H9 (cell line): Measurements from ENCODE around the gene SUMO4. TPM values are rescaled to one million over a fixed set of nuclear protein-coding genes. Genes with fewer than 3 reads are reported as not detected.

ENCODE experiments used
- DNase-seq: peaks from one replicate; pipeline ENCODE4 v3.0.0-alpha.2; 2017
- H2AFZ ChIP-seq: one replicate; pipeline ENCODE4 v1.6.1; 2013; ENCODE audit warnings: mild to moderate bottlenecking, low read length, control low read depth, moderate library complexity
- H2AK5ac ChIP-seq: 2 replicates; pipeline ENCODE4 v1.6.1; 2013; ENCODE audit warnings: low read length, control low read depth, mixed read lengths; ENCODE audit not compliant: insufficient read length
- H2BK120ac ChIP-seq: one replicate; pipeline ENCODE4 v1.6.1; 2013; ENCODE audit warnings: low read depth, mild to moderate bottlenecking, low read length, control low read depth, inconsistent platforms; ENCODE audit not compliant: poor library complexity, severe bottlenecking
- H2BK12ac ChIP-seq: 2 replicates; pipeline ENCODE4 v1.6.1; 2013; ENCODE audit warnings: low read length, control low read depth, mixed read lengths, low read depth; ENCODE audit not compliant: insufficient read length
- H2BK15ac ChIP-seq: 2 replicates; pipeline ENCODE4 v1.6.1; 2013; ENCODE audit warnings: low read depth, low read length, control low read depth
- H2BK20ac ChIP-seq: one replicate; pipeline ENCODE4 v1.6.1; 2013; ENCODE audit warnings: low read depth, mild to moderate bottlenecking, low read length, control low read depth, inconsistent platforms; ENCODE audit not compliant: poor library complexity, severe bottlenecking
- H2BK5ac ChIP-seq: 2 replicates; pipeline ENCODE4 v1.6.1; 2013; ENCODE audit warnings: low read length, control low read depth, mixed read lengths; ENCODE audit not compliant: insufficient read length
- H3K14ac ChIP-seq: 2 replicates; pipeline ENCODE4 v1.6.1; 2013; ENCODE audit warnings: low read length, control low read depth; ENCODE audit not compliant: insufficient read depth
- H3K18ac ChIP-seq: 2 replicates; pipeline ENCODE4 v1.6.1; 2013; ENCODE audit warnings: low read depth, mild to moderate bottlenecking, mixed read lengths, low read length, control low read depth; ENCODE audit not compliant: insufficient read length
- H3K23ac ChIP-seq: 2 replicates; pipeline ENCODE4 v1.6.1; 2013; ENCODE audit warnings: low read length, control low read depth, mixed read lengths, low read depth; ENCODE audit not compliant: insufficient read length
- H3K23me2 ChIP-seq: 2 replicates; pipeline ENCODE4 v1.6.1; 2013; ENCODE audit warnings: low read depth, mild to moderate bottlenecking, mixed read lengths, low read length, control low read depth; ENCODE audit not compliant: insufficient read length, poor library complexity, severe bottlenecking
- H3K27ac ChIP-seq: 2 replicates; pipeline ENCODE4 v1.5.1; 2013; ENCODE audit warnings: low read length, control low read depth, mixed read lengths, low read depth; ENCODE audit not compliant: insufficient read length
- H3K27me3 ChIP-seq: 2 replicates; pipeline ENCODE4 v1.6.1; 2013; ENCODE audit warnings: low read length, control low read depth, inconsistent platforms; ENCODE audit not compliant: insufficient read depth
- H3K4ac ChIP-seq: 2 replicates; pipeline ENCODE4 v1.6.1; 2013; ENCODE audit warnings: low read depth, mild to moderate bottlenecking, control low read depth, inconsistent platforms, low read length, moderate library complexity
- H3K4me1 ChIP-seq: 2 replicates; pipeline ENCODE4 v1.6.1; 2013; ENCODE audit warnings: low read length, control low read depth, inconsistent platforms; ENCODE audit not compliant: insufficient read depth
- H3K4me2 ChIP-seq: 2 replicates; pipeline ENCODE4 v1.6.1; 2013; ENCODE audit warnings: low read length, control low read depth, mixed read lengths; ENCODE audit not compliant: insufficient read length, insufficient read depth
- H3K56ac ChIP-seq: 2 replicates; pipeline ENCODE4 v1.6.1; 2013; ENCODE audit warnings: low read depth, mild to moderate bottlenecking, mixed read lengths, low read length, control low read depth; ENCODE audit not compliant: insufficient read length
- H3K79me1 ChIP-seq: 2 replicates; pipeline ENCODE4 v1.6.1; 2013; ENCODE audit warnings: low read depth, mild to moderate bottlenecking, moderate library complexity, low read length, control low read depth, inconsistent platforms; ENCODE audit not compliant: insufficient read depth, poor library complexity, severe bottlenecking
- H3K79me2 ChIP-seq: 2 replicates; pipeline ENCODE4 v1.6.1; 2013; ENCODE audit warnings: low read length, control low read depth, inconsistent platforms; ENCODE audit not compliant: insufficient read depth
- H3K9ac ChIP-seq: 2 replicates; pipeline ENCODE4 v1.6.1; 2013; ENCODE audit warnings: low read length, control low read depth, mixed read lengths; ENCODE audit not compliant: insufficient read length; ENCODE audit errors: extremely low read depth
- H3K9me3 ChIP-seq: one replicate; pipeline ENCODE4 v1.6.1; 2013; ENCODE audit warnings: low read depth, low read length, inconsistent platforms; ENCODE audit not compliant: control insufficient read depth
- H3T11ph ChIP-seq: one replicate; pipeline ENCODE4 v1.6.1; 2013; ENCODE audit warnings: mild to moderate bottlenecking, low read length, control low read depth, inconsistent platforms
- H4K20me1 ChIP-seq: one replicate; pipeline ENCODE4 v1.6.1; 2013; ENCODE audit not compliant: control insufficient read depth, insufficient read length, insufficient read depth
- H4K5ac ChIP-seq: 2 replicates; pipeline ENCODE4 v1.6.1; 2013; ENCODE audit warnings: low read depth, mild to moderate bottlenecking, mixed read lengths, low read length, control low read depth; ENCODE audit not compliant: insufficient read length
- H4K8ac ChIP-seq: replicated peaks from 2 replicates; pipeline ENCODE4 v1.6.1; 2013; ENCODE audit warnings: low read length, control low read depth, mixed read lengths, low read depth; ENCODE audit not compliant: insufficient read length
- H4K91ac ChIP-seq: 2 replicates; pipeline ENCODE4 v1.6.1; 2013; ENCODE audit warnings: low read depth, mild to moderate bottlenecking, moderate library complexity, mixed read lengths, low read length, control low read depth; ENCODE audit not compliant: insufficient read length
- H3K27ac Mint-ChIP-seq, 3 experiments: 2 replicates in 2 of 3; 3 replicates in 1 of 3; pipeline ENCODE4 v1.8.0; 2020 to 2021; ENCODE audit warnings: mixed read lengths in 3 of 3, mild to moderate bottlenecking in 1 of 3, moderate library complexity in 1 of 3
- H3K27me3 Mint-ChIP-seq: 2 replicates; pipeline ENCODE4 v1.8.0; 2021; ENCODE audit warnings: low read depth, mild to moderate bottlenecking, moderate library complexity, mixed read lengths
- H3K36me3 Mint-ChIP-seq, 3 experiments: 2 replicates in 2 of 3; 3 replicates in 1 of 3; pipeline ENCODE4 v1.8.0; 2020 to 2021; ENCODE audit warnings: low read depth in 3 of 3, mixed read lengths in 3 of 3; ENCODE audit not compliant: insufficient read depth in 1 of 3
- H3K4me1 Mint-ChIP-seq, 2 experiments: 2 replicates each; pipeline ENCODE4 v1.8.0; 2020; ENCODE audit warnings: mixed read lengths in 2 of 2
- H3K4me3 Mint-ChIP-seq, 2 experiments: 2 replicates in 1 of 2; 3 replicates in 1 of 2; pipeline ENCODE4 v1.8.0; 2020 to 2021; ENCODE audit warnings: mild to moderate bottlenecking in 2 of 2, mixed read lengths in 2 of 2, moderate library complexity in 1 of 2
- H3K9me3 Mint-ChIP-seq, 2 experiments: 2 replicates in 1 of 2; 3 replicates in 1 of 2; pipeline ENCODE4 v1.8.0; 2020; ENCODE audit warnings: mild to moderate bottlenecking in 2 of 2, mixed read lengths in 2 of 2, moderate library complexity in 1 of 2
- WGBS: extraction: QIAGEN DNeasy Blood & Tissue Kit; methylation state at CpG from one replicate; pipeline ENCODE4 v1.1.7; 2013; ENCODE audit warnings: missing lambda C conversion rate, low lambda C conversion rate, mixed read lengths; ENCODE audit not compliant: insufficient read length; ENCODE audit errors: extremely low coverage; 5-methylcytosine and 5-hydroxymethylcytosine counted together
- total RNA-seq: library from RNA; stranded (reverse); gene quantifications from 2 replicates; pipeline ENCODE4 v1.2.1, GENCODE V29; 2021
- TF ChIP-seq, protein P1 (sequence below): fragments of 200-600 bp; sonication (generic); conservative IDR thresholded peaks from 3 replicates; pipeline ENCODE4 v1.8.0; 2021; ENCODE audit warnings: antibody characterized with exemption, mild to moderate bottlenecking

The SUMO4 gene
- total RNA-seq, 1 experiment from 2014 or later, result 1.5 TPM

DNA sequence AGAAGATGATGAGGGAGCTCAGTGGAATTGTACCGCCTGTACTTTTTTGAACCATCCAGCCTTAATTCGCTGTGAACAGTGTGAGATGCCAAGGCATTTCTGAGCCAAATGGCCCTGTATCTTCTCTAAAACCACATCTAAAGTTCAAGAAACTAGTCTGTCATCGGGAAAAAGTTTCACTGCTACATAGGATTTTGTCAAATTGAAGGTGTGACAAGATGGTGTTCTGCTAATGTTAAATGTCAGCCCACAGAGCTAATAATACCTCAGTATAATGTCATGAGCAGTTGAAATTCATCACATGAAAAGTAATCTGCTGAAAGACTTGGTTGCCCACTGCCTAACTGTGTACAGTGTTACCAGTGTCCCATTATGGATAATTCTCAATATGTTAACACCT is 9.6 kb downstream of the SUMO4 start:
- Histone ChIP-seq H2BK20ac (no peak overlapping the region), H4K5ac (no peak overlapping the region), H4K20me1 (no peaks in the 10 kb centered on the region), H3K4ac (no peak overlapping the region), H3K27ac (no peak overlapping the region), H3K14ac (no peak overlapping the region), H3K23me2 (no peaks in the 10 kb centered on the region), H2AFZ (no peak overlapping the region), H2BK5ac (no peak overlapping the region), H3K56ac (no peak overlapping the region), H3T11ph (no peak overlapping the region), H2BK15ac (no peak overlapping the region), H2BK12ac (no peak overlapping the region), H2AK5ac (no peak overlapping the region), H3K9ac (no peak overlapping the region), H2BK120ac (no peak overlapping the region), H3K79me2 (no peaks in the 10 kb centered on the region), H3K23ac (no peak overlapping the region), H3K79me1 (no peaks in the 10 kb centered on the region), H3K4me1 (no peaks in the 10 kb centered on the region), H3K18ac (no peak overlapping the region), H3K27me3 (no peaks in the 10 kb centered on the region), H4K91ac (no peak overlapping the region), H4K8ac (no peak overlapping the region), H3K4me2 (no peak overlapping the region), H3K9me3 (no peaks in the 10 kb centered on the region)
- Mint-ChIP-seq H3K4me3 (no peak overlapping the region), H3K27ac (no peak overlapping the region), H3K4me1 (no peaks in the 10 kb centered on the region), H3K9me3 (no peaks in the 10 kb centered on the region; a peak in 1 of 5 replicates), H3K27me3 (no peaks in the 10 kb centered on the region), H3K36me3 (peaks cover 4 to 24% (median 10%) of the 10 kb centered on the region in 3 experiments; a peak in 5 of 7 replicates)
- TF ChIP-seq, protein P1, sequence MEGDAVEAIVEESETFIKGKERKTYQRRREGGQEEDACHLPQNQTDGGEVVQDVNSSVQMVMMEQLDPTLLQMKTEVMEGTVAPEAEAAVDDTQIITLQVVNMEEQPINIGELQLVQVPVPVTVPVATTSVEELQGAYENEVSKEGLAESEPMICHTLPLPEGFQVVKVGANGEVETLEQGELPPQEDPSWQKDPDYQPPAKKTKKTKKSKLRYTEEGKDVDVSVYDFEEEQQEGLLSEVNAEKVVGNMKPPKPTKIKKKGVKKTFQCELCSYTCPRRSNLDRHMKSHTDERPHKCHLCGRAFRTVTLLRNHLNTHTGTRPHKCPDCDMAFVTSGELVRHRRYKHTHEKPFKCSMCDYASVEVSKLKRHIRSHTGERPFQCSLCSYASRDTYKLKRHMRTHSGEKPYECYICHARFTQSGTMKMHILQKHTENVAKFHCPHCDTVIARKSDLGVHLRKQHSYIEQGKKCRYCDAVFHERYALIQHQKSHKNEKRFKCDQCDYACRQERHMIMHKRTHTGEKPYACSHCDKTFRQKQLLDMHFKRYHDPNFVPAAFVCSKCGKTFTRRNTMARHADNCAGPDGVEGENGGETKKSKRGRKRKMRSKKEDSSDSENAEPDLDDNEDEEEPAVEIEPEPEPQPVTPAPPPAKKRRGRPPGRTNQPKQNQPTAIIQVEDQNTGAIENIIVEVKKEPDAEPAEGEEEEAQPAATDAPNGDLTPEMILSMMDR, result no peak
- WGBS, result no CpG with 5 or more reads among the region's 3 CpGs
- no peak for DNase-seq
